Right kidney (tissue), 1 donor: ENCODE results near the gene CRYBG1.
A peak's percentile ranks its signal among the peaks of the same experiment; 100 is the strongest.

Source experiments
- DNase-seq: peaks from one replicate; pipeline ENCODE4 v3.0.0-alpha.2; 2016

Gene CRYBG1

GRCh38 chr6:106425382-106425781 lies 64.9 kb downstream of the CRYBG1 start:
- DNase-seq, result no peak

GRCh38 chr6:106426250-106426970 lies 65.9 kb downstream of the CRYBG1 start:
- DNase-seq, result no peak

- DNase-seq, result no peak
Observed at GRCh38 chr6:106430466-106430865, 69.9 kb downstream of the CRYBG1 start.

- DNase-seq, result no peak
Observed at GRCh38 chr6:106431405-106431804, 70.9 kb downstream of the CRYBG1 start.

- no peak for DNase-seq
Observed at GRCh38 chr6:106431972-106432371, 71.5 kb downstream of the CRYBG1 start.

DNA sequence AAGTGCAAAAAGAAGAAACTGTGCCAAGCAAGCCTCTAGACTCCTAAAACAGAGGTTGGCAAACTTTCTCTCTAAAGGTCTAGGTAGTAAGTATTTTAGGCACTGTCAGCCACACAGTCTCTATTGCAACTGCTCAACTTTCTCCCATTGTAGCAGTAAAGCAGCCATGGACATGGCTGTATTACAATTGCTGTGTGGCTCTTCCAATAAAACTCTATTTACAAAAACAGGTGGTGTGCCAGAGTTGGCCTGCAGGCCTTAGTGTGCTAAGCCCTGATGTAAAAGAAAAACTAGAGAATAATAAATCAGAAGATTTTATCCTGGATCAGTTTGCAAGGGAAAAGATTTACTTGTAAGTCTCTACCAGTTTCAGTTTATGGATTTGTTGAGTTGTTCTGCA lies 74.0 kb downstream of the CRYBG1 start:
- no peak for DNase-seq

DNA sequence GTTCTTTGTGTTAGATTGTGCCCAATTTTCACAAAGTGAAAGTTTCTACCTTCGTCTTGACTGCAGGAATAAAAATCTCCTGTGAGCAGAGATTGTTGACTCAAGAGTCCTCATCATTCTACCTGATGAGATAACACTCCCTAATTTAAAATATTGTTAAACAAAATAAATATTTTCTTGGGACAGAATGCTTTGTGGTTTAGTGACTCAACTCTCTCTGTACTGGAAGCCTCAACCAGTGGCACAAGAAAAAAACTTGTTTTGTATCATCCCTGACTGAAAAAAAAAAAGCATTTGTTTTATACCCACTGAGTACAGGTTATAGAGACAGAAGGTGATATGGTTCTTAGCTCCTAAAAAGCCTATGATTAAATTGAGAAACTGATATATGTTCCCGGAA lies 78.9 kb downstream of the CRYBG1 start:
- no peak for DNase-seq

GRCh38 chr6:106440546-106440945 lies 80.0 kb downstream of the CRYBG1 start:
- no peak for DNase-seq

- no peak for DNase-seq
Observed at GRCh38 chr6:106442395-106442794, 81.9 kb downstream of the CRYBG1 start.

DNA sequence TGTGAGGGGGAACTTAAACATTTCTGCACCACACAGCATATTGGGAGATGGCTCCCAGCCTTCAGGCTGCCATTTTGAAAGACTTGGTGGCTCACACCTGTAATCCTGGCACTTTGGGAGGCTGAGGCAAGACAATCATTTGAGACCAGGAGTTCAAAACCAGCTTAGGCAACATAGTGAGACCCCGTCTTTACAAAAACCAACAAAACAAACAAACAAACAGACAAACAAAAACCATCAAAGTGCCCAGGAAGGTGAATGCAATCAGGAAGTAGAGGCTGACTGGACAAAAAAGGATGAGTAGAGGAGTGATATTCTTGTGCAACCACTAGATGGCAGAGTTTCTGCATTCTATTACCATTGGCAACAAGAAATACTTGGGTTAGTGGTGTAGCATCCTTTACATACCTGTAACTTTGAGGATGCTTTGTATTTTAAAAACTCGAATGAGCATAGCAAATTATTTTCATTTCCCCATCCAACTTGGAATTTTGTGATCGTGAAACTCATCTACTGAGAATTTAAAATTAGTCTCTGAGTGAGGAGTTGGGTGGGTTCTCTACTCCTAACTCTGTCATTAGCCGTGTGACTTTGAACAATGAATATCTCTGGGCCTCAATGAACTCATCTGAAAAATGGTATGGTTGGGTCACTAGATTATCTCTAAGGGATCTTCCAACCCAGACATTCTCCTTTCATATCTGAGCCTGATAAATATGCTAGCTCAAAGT lies 84.4 kb downstream of the CRYBG1 start:
- DNase-seq, result peak; percentile 9

DNA sequence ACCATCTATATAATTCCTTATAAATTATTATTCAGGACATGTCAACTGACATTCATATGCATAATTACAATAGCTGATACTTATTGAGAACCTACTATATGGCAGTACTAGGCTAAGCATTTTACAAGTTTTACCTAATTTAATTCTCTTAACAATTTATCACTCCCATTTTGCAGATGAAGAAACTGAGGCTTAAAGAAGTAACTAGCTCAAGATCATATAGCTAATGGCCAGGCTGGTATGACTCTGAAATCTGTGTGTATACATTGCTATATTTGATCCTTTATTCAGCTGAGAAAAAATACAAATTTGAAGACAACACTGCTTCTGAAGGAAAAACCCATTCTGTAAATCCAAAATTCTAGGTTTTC lies 85.0 kb downstream of the CRYBG1 start:
- no peak for DNase-seq

DNA sequence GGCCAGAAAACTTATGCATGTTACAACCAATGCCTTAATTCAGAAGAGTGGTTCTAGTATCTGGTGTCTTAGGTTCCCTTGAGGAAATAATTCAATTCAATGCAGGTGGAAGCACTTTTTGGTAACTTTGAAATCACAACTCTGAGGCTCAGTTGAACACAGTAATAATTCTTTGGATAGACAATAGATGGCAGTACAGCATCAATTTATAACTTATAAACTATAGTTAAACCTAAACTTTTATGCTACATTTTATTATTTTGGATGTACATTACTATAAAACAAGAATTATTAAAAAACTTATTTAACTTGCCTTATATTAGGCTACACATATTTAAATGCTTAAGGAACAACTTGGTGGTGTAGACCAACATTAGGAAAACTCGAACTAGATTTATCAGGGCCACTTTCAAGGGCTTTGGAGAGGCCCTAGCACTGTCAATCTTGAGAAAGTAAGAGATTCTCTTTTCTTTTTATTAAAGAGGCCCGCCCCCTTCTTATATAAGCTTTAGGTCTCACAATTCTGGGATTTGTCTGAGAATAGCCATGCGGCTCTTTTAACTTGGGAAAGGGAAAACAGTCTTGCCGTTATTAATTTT lies 85.9 kb downstream of the CRYBG1 start:
- DNase-seq, result no peak

DNA sequence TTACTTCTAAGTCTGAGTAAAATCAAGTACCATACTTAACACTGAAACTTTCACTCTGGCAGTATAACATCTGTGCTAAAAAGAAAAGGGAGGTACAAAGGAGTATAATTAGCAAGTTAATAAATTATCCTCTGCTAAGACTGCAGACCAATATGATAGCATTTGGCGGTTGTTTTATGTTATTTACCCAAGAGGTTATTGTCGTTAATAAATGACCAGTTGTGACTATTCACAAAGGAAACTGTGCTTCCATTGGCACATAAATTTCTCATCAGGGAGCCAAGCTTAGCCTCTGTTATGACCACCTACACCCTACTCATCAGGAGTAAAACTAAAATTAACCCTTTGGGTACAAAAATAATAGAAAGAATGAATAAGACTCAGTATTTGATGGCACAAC lies 86.5 kb downstream of the CRYBG1 start:
- no peak for DNase-seq

DNA sequence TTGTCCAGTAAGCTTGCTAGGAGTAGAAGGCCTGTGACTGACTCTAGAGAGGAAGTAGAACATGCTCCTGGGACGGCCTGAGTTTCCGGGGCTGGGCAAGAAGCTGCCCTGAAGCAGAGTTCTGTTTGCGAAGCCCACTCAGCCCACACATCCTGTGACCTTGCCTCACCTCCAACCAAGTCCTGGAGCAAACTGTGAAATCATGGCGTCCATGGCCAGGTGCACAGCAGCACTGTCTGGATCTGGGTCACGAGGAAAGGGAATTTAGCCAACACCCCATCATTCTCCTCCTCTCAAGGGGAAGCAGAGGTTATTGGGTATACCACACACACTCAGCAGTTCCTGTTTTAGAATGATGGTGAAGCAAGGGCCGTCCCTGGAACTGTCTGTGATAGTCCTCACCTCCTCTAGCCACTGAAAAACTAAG lies 87.5 kb downstream of the CRYBG1 start:
- no peak for DNase-seq

- no peak for DNase-seq
Observed at GRCh38 chr6:106450653-106451052, 90.1 kb downstream of the CRYBG1 start.

DNA sequence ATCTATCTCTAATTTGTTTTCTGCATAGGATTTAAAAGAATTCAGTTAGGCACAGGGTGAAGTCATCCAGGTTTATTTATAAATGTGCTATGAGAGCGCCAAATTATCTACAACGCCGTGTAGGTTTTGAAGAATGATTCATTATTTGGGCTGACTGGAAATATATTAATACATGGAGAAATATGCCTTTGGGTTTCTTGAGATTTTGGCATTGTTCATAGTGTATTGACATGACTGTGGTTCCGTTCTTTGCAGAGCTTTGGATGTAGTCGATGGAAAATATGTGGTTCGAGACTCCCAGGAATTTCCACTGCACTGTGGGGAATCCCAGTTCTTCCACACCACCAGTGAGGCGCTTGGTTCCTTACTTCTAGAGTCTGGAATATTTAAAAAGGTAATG lies 90.9 kb downstream of the CRYBG1 start:
- no peak for DNase-seq

- no peak for DNase-seq
Observed at GRCh38 chr6:106452628-106453027, 92.1 kb downstream of the CRYBG1 start.

DNA sequence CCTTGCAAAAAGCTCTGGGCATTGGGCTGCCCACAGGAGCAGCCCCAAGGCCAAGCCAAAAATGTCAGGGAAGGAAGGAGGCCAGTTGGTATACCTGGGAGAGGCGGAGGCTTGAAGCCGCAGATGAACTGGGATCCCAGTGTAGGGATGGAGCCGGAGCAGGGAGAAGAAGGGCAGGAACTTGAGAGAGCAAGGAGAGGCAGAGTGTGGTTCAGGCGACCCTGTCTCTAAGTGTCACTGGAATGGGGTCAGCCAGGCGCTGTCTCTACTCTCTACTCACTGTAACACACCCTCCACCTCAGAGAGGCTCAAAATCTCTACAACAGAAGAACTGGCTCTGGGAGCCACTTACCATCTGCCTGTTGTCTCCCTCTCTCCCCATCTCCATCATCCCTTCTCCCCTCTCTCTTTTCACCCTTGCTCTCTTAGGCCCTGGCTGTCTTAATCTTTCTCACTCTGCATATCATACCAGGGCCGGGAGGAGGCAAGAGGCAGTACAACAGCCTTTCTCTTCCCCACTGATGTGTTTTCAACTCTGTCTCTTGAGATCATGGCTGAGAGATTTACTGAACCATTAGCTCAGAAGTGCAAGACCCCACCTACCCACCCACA lies 93.3 kb downstream of the CRYBG1 start:
- DNase-seq, result no peak

- no peak for DNase-seq
Observed at GRCh38 chr6:106456756-106457155, 96.2 kb downstream of the CRYBG1 start.

DNA sequence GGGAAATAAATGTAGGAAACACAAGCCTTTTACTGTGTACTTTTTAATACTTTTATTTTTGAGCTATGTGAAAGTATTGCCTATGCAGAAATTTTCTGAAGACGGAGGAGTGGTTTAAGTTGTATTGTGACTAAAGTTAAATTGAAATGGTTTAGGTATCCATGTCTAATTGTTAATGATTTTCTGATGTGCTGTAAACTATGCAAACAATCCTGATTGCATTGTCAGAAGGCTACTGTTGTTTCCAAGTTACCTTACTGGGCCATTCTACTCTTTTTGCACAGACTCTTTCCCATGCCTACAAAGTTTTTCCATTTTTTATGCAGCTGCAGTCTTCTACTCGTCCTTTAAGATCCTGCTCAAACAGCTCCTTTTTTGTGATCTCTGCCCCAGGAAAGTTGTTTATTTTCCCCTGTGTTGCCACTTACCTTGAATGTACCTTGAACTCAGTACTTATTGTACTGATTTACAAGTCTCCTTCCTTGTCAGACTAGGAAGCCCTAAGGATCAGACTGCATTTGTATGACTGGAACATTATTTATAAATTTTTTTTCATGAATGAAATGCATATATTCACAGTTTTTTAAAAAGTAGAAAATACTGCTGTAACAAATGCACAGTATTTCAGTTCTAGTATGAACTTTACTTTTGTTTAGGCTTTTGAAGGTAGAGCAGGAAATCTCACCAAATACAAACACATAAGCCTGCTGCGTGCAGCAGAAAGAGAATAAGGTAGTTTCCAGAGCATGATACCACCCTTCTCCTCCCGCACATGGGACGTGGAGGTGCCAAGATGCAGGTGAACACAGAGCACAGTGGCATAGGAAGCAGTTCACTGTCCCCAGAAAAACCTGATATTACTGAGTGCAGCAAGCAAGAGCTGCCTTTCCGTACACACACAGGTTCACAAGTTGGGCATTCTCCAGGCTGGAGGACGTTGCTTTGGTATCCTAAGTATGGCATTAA lies 97.8 kb downstream of the CRYBG1 start:
- no peak for DNase-seq

DNA sequence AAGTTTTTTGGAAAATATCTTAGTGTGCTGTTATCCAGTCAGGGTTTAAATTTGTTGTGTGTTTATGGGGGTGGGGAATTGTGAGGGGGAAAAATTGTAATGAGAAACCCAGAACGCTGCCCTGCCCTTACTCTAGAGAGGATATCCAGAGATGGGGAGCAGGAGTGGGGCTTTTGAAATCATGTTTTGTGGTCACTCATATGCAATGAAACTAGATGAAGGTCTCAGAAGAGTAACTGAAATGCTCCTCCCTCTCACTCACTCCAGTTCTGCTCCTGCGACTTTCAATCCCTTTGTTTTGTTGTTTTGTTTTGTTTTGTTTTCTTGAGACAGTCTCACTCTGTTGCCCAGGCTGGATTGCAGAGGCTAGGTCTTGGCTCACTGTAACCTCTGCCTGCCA lies 100.0 kb downstream of the CRYBG1 start:
- DNase-seq, result no peak

DNA sequence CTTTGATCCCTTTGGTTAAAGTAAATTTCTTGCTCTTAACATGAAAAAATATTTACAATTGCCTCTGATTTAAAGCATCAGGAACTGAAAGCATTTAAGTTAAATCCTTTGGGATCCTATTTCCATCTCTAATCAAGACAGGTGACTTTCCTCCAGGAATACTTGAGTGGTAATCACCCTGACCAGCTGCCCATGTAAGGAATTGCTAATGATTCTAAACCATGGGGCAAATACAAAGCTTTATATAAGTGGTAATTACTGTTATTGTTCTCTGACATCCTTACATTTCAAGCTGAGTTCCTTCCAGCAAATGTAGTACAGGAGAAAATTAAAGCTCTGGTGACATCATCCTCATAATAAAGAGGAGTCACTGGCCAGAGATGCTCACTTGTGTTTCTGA lies 100.6 kb downstream of the CRYBG1 start:
- no peak for DNase-seq
